Inferior parietal cortex (tissue), 1 donor: ENCODE results near the gene TUBB1.
"Not testable (repeated sequence)": the region's sequence is repeated elsewhere in the genome, so short reads cannot be mapped to it uniquely, and the experiment has no call there.

Experiments
- DNase-seq: peaks from one replicate; pipeline ENCODE4 v3.0.0-alpha.2; 2016; ENCODE audit errors: extremely low spot score

Gene TUBB1

GRCh38 chr20:59019217-59019616 is at the start of gene TUBB1:
TSS of gene TUBB1 (plus strand) at chr20:59019429. CDS start at chr20:59019523, 94 bp downstream.
- no peak for DNase-seq

- no peak for DNase-seq
These were observed 49.8 kb upstream of the TUBB1 start for GRCh38 chr20:58969439-58969838.

- no peak for DNase-seq
These were observed 49.1 kb upstream of the TUBB1 start for GRCh38 chr20:58970146-58970545.

- no peak for DNase-seq
These were observed 47.8 kb upstream of the TUBB1 start for GRCh38 chr20:58971429-58971828.

- DNase-seq: no peak
These were observed 46.0 kb upstream of the TUBB1 start for GRCh38 chr20:58973179-58973578.

GRCh38 chr20:58973866-58974265 is 45.4 kb upstream of the TUBB1 start:
- no peak for DNase-seq

GRCh38 chr20:58975353-58975752 is 43.9 kb upstream of the TUBB1 start:
- no peak for DNase-seq

- no peak for DNase-seq
These were observed 43.0 kb upstream of the TUBB1 start for GRCh38 chr20:58976061-58976730.

- no peak for DNase-seq
These were observed 40.7 kb upstream of the TUBB1 start for GRCh38 chr20:58978351-58979190.

GRCh38 chr20:58980711-58981627 is 38.3 kb upstream of the TUBB1 start, which contains the start of gene NELFCD:
TSS of gene NELFCD (plus strand) at chr20:58981256. CDS start at chr20:58981310, 54 bp downstream.
- DNase-seq: peak; percentile 66

GRCh38 chr20:58981628-58982364 is 37.4 kb upstream of the TUBB1 start:
- no peak for DNase-seq

- no peak for DNase-seq
These were observed 36.7 kb upstream of the TUBB1 start for GRCh38 chr20:58982406-58983114.

GRCh38 chr20:58983115-58983468 is 36.1 kb upstream of the TUBB1 start:
- not testable (repeated sequence) for DNase-seq

- DNase-seq: no peak
These were observed 34.5 kb upstream of the TUBB1 start for GRCh38 chr20:58984691-58985090.

GRCh38 chr20:58985656-58986055 is 33.6 kb upstream of the TUBB1 start:
- no peak for DNase-seq

- no peak for DNase-seq
These were observed 32.8 kb upstream of the TUBB1 start for GRCh38 chr20:58986286-58986967.

GRCh38 chr20:58986968-58987517 is 32.2 kb upstream of the TUBB1 start:
- DNase-seq: no peak

- DNase-seq: no peak
These were observed 31.3 kb upstream of the TUBB1 start for GRCh38 chr20:58987790-58988564.

GRCh38 chr20:58988565-58988882 is 30.7 kb upstream of the TUBB1 start:
- DNase-seq: no peak
